ENCODE results near the gene NCBP3. TPM values are rescaled to one million over a fixed set of nuclear protein-coding genes. Genes with fewer than 3 reads are reported as not detected.

Gene NCBP3
- total and polyA plus RNA-seq, 2 donors from 2014 or later, result 14.5 to 41.5 TPM

- FAIRE-seq (no peak), DNase-seq (no peak)
- Histone ChIP-seq H3K27ac (ENCODE audit: low read depth in 2 of 2, low read length in 2 of 2) (no peak overlapping the region), H3K9me3 (ENCODE audit: control insufficient read depth in 2 of 3, insufficient read depth in 1 of 3, low read length in 3 of 3) (no peaks in the 10 kb centered on the region), H3K9ac (ENCODE audit: low read length in 3 of 3) (no peak overlapping the region), H3K4me3 (ENCODE audit: low read length in 3 of 3) (no peak overlapping the region), H3K4me1 (ENCODE audit: control insufficient read depth in 2 of 3, insufficient read depth in 2 of 3, low read depth in 1 of 3, low read length in 3 of 3) (peaks cover 0 to 8% (median 0%) of the 10 kb centered on the region in 3 donors), H3K27me3 (ENCODE audit: control insufficient read depth, insufficient read depth, low read length) (no peaks in the 10 kb centered on the region), H3K36me3 (ENCODE audit: control insufficient read depth in 2 of 3, insufficient read depth in 3 of 3, low read length in 3 of 3) (no peaks in the 10 kb centered on the region)
- no peak for TF ChIP-seq CTCF (IDR thresholded peaks at IDR 0.05; ENCODE audit: borderline replicate concordance, extremely low read depth, insufficient read depth)
- intact Hi-C loops (cut with DNase I), result no loop called here
These were observed 46.7 kb downstream of the NCBP3 start for GRCh38 chr17:3799181-3799945.

- Histone ChIP-seq H3K9me3 (ENCODE audit: control insufficient read depth in 2 of 3, insufficient read depth in 1 of 3, low read length in 3 of 3) (no peaks in the 10 kb centered on the region), H3K27me3 (ENCODE audit: control insufficient read depth, insufficient read depth, low read length) (no peaks in the 10 kb centered on the region), H3K36me3 (ENCODE audit: control insufficient read depth in 2 of 3, insufficient read depth in 3 of 3, low read length in 3 of 3) (no peaks in the 10 kb centered on the region), H3K4me1 (ENCODE audit: control insufficient read depth in 2 of 3, insufficient read depth in 2 of 3, low read depth in 1 of 3, low read length in 3 of 3) (peaks cover 0 to 8% (median 0%) of the 10 kb centered on the region in 3 donors), H3K4me3 (ENCODE audit: low read length in 3 of 3) (no peak overlapping the region), H3K27ac (ENCODE audit: low read depth in 2 of 2, low read length in 2 of 2) (no peak overlapping the region), H3K9ac (ENCODE audit: low read length in 3 of 3) (no peak overlapping the region)
- FAIRE-seq (no peak), DNase-seq (no peak)
- TF ChIP-seq CTCF (IDR thresholded peaks at IDR 0.05; ENCODE audit: borderline replicate concordance, extremely low read depth, insufficient read depth), result no peak
- intact Hi-C loops (cut with DNase I), result no loop called here
These were observed 47.5 kb downstream of the NCBP3 start for GRCh38 chr17:3798273-3799180.

- no peak for TF ChIP-seq CTCF (IDR thresholded peaks at IDR 0.05; ENCODE audit: borderline replicate concordance, extremely low read depth, insufficient read depth)
- H3K27ac ChIP-seq (ENCODE audit: low read depth in 2 of 2, low read length in 2 of 2), result no peak overlapping the region
- H3K4me1 ChIP-seq (ENCODE audit: control insufficient read depth in 2 of 3, insufficient read depth in 2 of 3, low read depth in 1 of 3, low read length in 3 of 3), result peaks cover 0 to 8% (median 0%) of the 10 kb centered on the region in 3 donors
- intact Hi-C loops (cut with DNase I), result no loop called here
- no peaks in the 10 kb centered on the region for H3K9me3 ChIP-seq (ENCODE audit: control insufficient read depth in 2 of 3, insufficient read depth in 1 of 3, low read length in 3 of 3)
- no peak for DNase-seq
- no peaks in the 10 kb centered on the region for H3K36me3 ChIP-seq (ENCODE audit: control insufficient read depth in 2 of 3, insufficient read depth in 3 of 3, low read length in 3 of 3)
- no peak for FAIRE-seq
- H3K4me3 ChIP-seq (ENCODE audit: low read length in 3 of 3), result no peak overlapping the region
- no peak overlapping the region for H3K9ac ChIP-seq (ENCODE audit: low read length in 3 of 3)
- H3K27me3 ChIP-seq (ENCODE audit: control insufficient read depth, insufficient read depth, low read length), result no peaks in the 10 kb centered on the region
These were observed 49.2 kb downstream of the NCBP3 start for GRCh38 chr17:3796822-3797170.
